Skeletal muscle satellite cell (primary cell): ENCODE results near the gene ENTPD6.

Experiments used
- H3K27me3 ChIP-seq: 2 replicates; pipeline ENCODE4 v1.7.0; 2013; ENCODE audit warnings: low read length; ENCODE audit not compliant: control insufficient read depth, insufficient read depth
- H3K36me3 ChIP-seq: 2 replicates; pipeline ENCODE4 v1.7.0; 2013; ENCODE audit warnings: mild to moderate bottlenecking, control low read depth, low read length; ENCODE audit not compliant: insufficient read depth
- H3K4me1 ChIP-seq: 2 replicates; pipeline ENCODE4 v1.7.0; 2013; ENCODE audit warnings: low read length; ENCODE audit not compliant: control insufficient read depth, insufficient read depth
- H3K4me2 ChIP-seq: 2 replicates; pipeline ENCODE4 v1.7.0; 2013; ENCODE audit warnings: mild to moderate bottlenecking, low read length
- H3K4me3 ChIP-seq: 2 replicates; pipeline ENCODE4 v1.7.0; 2013; ENCODE audit warnings: low read length
- H3K9ac ChIP-seq: 2 replicates; pipeline ENCODE4 v1.7.0; 2013; ENCODE audit warnings: mild to moderate bottlenecking, low read depth, low read length, moderate library complexity
- H3K9me3 ChIP-seq: replicated peaks from 2 replicates; pipeline ENCODE4 v1.7.0; 2013; ENCODE audit warnings: mild to moderate bottlenecking, control low read depth, low read length

The ENTPD6 gene

DNA sequence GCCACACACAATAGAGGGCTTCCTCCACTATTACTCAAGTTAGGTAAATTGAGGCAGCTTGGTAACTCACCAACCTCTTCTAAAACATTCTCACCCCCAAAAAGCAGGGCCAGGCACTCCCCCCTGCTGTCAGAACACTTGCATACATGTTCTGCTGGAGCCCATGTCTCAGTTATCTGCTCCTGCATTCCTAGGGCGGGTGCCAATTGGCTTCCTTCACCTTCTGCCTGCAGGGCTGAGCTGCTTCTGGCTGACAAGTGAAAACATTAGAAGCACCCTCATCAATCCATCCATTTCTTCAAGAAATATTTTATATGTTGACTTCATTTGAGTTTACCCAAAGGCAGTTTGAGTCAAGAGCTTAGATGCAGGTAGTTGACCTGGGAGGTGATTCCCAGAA lies 4.5 kb upstream of the ENTPD6 start:
- Histone ChIP-seq H3K9me3 (no peaks in the 10 kb centered on the region), H3K27me3 (peaks cover 30% of the 10 kb centered on the region), H3K36me3 (no peaks in the 10 kb centered on the region), H3K9ac (no peak overlapping the region), H3K4me3 (no peak overlapping the region), H3K4me2 (no peak overlapping the region), H3K4me1 (no peaks in the 10 kb centered on the region)

DNA sequence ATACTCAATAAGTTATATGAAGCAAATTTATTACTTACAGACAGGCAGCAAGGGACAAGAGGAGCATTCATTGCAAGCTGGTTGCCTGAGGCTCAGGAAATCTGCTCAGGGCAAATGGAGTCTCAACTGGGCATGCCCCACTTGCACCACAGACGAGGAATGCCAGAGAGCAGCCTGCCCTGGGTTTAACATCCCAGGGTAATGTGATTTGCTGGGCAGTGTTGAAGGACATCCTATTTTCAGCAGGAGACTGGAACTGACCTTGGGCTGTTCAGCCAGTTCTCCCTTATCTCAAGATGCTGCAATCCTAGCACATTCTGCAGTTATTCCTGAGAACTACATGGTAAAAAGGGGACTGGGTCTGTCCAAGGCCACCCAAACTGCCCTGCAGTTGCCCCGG lies 3.8 kb upstream of the ENTPD6 start:
- Histone ChIP-seq H3K4me1 (peaks cover 6% of the 10 kb centered on the region), H3K4me2 (no peak overlapping the region), H3K9ac (no peak overlapping the region), H3K27me3 (peaks cover 30% of the 10 kb centered on the region), H3K4me3 (no peak overlapping the region), H3K36me3 (no peaks in the 10 kb centered on the region), H3K9me3 (no peaks in the 10 kb centered on the region)

DNA sequence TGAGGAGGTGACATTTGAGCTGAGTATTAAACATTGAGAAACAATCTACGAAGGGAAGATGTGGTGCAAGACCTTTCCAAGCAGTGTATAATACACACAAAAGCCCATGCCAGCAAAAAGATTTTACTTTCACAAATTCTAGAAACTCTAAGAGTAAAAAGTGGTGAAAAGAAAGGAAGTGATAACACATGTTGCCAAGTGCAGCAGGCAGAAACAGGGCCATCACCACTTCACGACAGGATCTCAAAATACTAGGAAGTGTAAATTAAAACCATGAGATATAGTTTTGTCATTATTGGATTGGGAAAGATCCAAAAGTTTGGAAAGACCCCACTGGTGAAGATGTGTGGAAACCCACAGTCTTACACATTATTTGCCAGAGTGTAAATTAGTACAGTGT lies 1.7 kb upstream of the ENTPD6 start:
- no peak overlapping the region for H3K4me3 ChIP-seq
- H3K4me1 ChIP-seq = peaks cover 23% of the 10 kb centered on the region
- H3K9ac ChIP-seq = no peak overlapping the region
- no peaks in the 10 kb centered on the region for H3K36me3 ChIP-seq
- H3K4me2 ChIP-seq = no peak overlapping the region
- peaks cover 19% of the 10 kb centered on the region for H3K27me3 ChIP-seq
- no peaks in the 10 kb centered on the region for H3K9me3 ChIP-seq

DNA sequence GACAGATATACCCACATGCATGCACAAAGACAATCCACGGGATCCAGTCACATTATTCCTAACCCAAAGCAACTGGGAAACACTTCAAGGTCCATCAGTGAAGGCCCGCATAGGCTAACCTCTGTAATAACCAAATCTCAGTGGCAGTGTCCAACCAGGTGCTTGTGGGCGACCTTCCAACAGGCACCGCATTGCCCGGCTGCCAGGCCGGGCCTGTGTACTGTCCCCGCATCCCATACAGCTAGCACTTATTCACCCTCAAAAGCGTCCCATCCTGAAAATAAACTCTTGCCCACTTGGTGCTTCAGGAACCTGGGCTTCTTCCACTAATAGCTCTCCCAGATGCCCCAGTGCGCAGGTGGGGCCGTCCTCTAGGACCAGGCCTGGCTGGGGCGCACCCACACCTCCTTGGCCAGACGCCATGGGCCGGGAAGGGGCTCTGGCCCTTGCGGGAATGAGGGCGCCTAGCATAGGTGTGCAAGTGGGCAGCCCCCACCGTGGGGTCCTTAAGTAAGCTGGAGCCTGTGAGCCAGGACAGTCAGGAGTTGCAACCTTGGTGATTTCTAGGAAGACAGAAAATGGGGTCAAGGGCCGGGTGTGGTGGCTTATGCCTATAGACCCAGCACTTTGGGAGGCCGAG lies 1.1 kb upstream of the ENTPD6 start:
- Histone ChIP-seq H3K36me3 (no peaks in the 10 kb centered on the region), H3K4me1 (peaks cover 29% of the 10 kb centered on the region), H3K9me3 (no peaks in the 10 kb centered on the region), H3K4me2 (peak overlapping the region; percentile 99), H3K27me3 (peaks cover 19% of the 10 kb centered on the region), H3K9ac (no peak overlapping the region), H3K4me3 (no peak overlapping the region)

DNA sequence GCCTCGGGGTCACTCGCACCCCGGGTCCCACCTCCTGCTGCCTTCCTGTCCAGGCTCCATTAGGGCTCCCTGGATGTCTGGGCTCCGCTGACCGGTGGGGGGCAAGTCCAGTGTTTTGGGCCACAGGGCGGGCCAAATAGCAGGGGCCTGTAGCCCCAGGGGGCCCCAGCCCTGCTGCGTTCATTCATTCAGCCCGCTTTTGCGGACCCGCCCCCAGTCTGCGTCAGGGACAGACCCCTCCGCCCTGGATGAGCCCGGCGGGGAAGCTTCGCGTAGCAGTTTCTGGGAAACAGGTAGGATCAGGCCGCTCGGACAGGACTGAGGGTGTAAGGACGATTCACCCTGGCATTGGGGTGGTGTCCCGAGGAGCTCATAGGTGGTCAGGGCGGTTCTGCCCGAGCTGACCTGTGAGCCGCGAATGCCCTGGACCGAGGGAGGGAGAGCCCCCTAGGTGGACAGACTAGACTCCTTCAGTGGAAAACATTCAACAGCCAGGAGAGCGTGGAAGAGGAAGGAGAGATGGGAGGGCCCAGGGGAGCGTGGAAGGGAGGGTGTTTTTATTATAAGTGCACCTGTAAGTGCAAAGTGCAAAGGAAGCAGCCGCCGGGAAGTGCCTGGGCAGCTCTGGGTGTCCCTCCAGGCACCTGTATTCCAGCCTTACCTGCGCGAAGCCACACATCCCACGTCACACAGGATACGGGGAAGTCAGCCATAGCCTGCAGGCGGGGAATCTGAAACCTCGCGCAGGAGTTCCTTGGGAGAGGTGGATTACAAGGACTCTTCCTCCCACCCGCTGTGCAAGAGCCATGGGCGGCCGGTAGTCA lies 662 bp downstream of the ENTPD6 start:
- Histone ChIP-seq H3K9ac (peak overlapping the region; percentile 86), H3K4me3 (peak overlapping the region; percentile 82), H3K4me1 (peaks cover 42% of the 10 kb centered on the region), H3K9me3 (no peaks in the 10 kb centered on the region), H3K4me2 (peak overlapping the region; percentile 99), H3K27me3 (peaks cover 6% of the 10 kb centered on the region), H3K36me3 (no peaks in the 10 kb centered on the region)

DNA sequence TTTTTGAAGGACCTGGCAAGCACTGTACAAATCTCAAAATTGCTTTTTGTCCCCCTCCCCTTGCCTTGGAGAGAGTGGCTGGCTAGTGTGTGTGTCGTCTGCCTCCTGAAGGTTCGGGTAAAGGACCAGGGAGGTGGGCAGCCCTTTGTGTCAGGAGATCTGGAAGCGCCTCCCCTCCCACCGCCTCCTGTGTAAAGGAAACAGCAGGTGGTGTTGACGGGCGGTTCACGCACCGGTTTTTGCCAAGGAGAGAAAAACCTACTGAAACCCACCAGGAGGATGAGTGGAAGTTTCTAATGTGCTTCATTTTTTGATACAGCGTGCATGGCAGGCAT lies 1.2 kb downstream of the ENTPD6 start:
- Histone ChIP-seq H3K9ac (peak overlapping the region; percentile 86), H3K27me3 (peaks cover under 1% of the 10 kb centered on the region)

DNA sequence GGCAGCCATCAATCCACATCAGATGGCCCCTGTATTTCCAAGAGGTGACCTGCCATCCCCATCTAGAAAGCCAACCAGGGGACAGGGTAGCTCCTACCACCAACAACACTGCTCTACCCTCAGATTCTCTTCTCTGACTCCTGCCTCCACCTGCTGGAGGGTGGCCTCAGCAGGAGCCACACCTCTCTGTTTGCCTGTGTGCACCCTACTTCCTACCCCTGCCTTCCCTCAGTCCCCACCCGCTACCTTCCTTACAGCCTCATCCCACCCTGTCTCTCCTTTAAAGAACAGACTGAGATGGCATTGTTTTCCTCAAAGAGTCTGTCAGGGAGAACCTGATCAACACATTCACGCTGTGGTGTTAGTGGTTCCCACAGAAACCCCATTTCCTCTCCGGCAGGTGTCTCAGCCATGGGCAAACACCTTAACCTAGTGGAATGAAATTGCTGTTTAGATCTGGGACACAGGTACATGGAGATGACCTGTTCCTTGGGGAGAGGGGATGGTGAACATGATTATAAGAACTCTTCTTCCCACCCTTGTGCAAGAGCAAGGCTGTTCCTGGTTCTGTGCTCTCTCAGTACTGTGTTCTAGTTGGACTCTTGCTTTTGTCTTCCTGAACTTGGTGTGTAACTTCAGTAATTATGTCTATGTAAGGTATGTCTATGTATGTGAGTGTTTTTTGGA lies 1.8 kb downstream of the ENTPD6 start:
- peaks cover 42% of the 10 kb centered on the region for H3K4me1 ChIP-seq
- H3K4me2 ChIP-seq = peak overlapping the region; percentile 99
- H3K36me3 ChIP-seq = no peaks in the 10 kb centered on the region
- H3K9ac ChIP-seq = no peak overlapping the region
- H3K27me3 ChIP-seq = no peaks in the 10 kb centered on the region
- H3K9me3 ChIP-seq = no peaks in the 10 kb centered on the region
- H3K4me3 ChIP-seq = peak overlapping the region; percentile 82

More for the DNA sequence above, 1.2 kb downstream of the ENTPD6 start:
- peak overlapping the region; percentile 99 for H3K4me2 ChIP-seq
- H3K9me3 ChIP-seq = no peaks in the 10 kb centered on the region
- H3K4me1 ChIP-seq = peaks cover 42% of the 10 kb centered on the region
- peak overlapping the region; percentile 82 for H3K4me3 ChIP-seq
- no peaks in the 10 kb centered on the region for H3K36me3 ChIP-seq

DNA sequence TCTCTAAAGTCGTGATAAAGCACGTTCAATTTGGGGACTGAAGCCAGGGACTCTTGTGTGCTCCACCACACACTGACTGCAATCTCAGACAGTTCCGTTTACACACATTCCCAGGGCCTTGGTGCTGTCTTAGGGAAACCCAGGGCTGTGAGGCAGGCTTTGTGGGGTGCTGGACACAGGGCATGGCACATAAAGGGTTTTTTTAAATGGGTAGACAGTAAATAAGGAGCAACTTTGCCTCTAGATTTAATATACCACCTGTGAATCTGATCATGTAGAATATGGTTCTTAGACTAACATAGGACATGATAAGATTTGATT lies 2.3 kb downstream of the ENTPD6 start:
- Histone ChIP-seq H3K9ac (no peak overlapping the region), H3K36me3 (no peaks in the 10 kb centered on the region), H3K9me3 (no peaks in the 10 kb centered on the region), H3K4me2 (peak overlapping the region; percentile 99), H3K4me1 (peaks cover 42% of the 10 kb centered on the region), H3K27me3 (no peaks in the 10 kb centered on the region), H3K4me3 (no peak overlapping the region)

DNA sequence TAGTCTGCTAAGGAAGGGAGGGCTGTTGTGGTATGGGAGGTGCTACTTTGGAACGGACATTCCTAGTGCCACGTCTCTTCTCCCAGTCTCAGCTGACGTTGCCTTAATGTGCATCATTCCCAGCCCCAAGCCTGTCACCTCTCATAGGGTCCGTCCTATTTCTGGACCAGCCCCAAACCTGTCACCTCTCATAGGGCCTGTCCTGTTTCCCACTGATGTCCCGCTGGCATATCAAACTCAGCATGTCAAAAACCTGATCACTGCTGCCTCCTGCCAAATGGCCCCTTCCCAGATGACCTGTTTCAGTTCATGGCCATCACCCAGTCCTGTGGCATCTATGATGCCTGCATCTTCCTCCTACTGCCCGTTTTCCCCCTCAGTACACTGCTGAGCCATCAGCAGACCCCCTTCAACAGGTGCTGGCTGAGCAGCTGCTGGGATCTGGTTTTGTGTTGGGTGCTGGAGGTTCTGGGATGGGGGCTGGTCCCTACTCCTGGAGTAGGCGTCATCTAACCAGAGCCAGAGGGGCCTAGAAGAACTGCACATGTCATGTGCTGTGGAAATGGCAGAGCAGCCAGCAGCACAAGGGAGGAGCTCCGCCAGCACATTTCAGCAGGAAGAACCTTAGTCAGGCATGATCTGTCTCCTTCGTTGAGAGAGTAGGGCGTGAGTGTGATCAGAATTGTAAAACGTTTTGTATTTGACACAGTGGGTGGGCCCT lies 3.3 kb downstream of the ENTPD6 start:
- H3K9me3 ChIP-seq = no peaks in the 10 kb centered on the region
- no peak overlapping the region for H3K9ac ChIP-seq
- H3K36me3 ChIP-seq = no peaks in the 10 kb centered on the region
- H3K27me3 ChIP-seq = no peaks in the 10 kb centered on the region
- no peak overlapping the region for H3K4me3 ChIP-seq
- peak overlapping the region; percentile 38 for H3K4me2 ChIP-seq
- H3K4me1 ChIP-seq = peaks cover 42% of the 10 kb centered on the region

DNA sequence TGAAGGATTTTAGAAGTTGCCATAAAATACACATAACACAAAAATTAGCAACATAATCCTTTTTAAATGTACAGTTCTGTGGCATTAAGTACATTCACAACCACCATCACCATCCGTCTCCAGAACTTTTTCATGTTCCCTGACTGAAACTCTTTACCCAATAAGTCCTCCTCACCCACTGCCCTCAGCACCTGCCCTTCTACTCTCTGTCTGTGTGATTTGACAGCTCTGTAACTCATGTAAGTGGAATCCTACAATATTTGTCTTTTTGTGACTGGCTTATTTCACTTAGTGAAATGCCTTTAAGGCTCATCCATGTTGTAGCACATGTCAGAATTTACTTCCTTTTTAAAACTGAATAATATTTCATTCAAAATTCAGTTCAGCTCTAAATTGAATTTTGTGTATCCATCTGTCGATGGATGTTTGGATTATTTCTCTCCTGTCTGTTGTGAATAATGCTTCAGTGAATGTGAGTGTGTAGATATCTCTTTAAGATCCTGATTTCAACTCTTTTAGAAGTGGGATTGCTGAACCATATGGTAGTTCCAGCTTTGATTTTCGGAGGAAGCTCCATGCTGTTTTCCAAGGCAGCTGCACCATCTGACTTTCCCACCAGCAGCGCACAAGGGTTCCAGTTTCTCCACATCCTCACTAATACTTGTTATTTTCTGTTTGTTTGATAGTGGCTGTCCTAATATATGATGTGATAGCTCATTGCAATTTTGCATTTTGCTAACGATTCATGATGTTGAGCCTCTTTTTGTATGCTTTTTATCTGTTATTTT lies 4.2 kb downstream of the ENTPD6 start:
- H3K9ac ChIP-seq = no peak overlapping the region
- no peaks in the 10 kb centered on the region for H3K9me3 ChIP-seq
- H3K4me1 ChIP-seq = peaks cover 42% of the 10 kb centered on the region
- no peaks in the 10 kb centered on the region for H3K36me3 ChIP-seq
- no peaks in the 10 kb centered on the region for H3K27me3 ChIP-seq
- no peak overlapping the region for H3K4me3 ChIP-seq
- H3K4me2 ChIP-seq = peak overlapping the region; percentile 38

DNA sequence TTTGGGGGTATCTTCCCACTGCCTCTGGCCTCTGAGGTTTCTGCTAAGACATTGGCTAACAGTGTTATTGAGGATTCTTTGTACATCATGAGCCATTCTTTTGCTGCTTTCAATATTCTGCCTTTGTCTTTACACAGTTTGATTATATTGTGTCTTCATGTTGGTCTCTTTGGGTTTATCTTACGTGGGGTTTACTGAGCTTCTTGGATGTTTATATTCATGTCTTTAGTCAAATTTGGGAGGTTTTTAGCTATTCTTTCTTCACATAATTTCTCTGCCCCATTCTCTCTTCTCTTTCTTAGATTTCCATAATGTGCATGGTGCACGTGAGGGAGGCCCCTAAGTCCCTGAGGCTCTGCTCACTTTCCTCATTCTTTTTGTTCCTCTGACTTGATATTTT lies 7.6 kb downstream of the ENTPD6 start:
- no peak overlapping the region for H3K4me3 ChIP-seq

More for the DNA sequence above, 7.6 kb downstream of the ENTPD6 start:
- Histone ChIP-seq H3K36me3 (peaks cover 6% of the 10 kb centered on the region), H3K4me1 (peaks cover 24% of the 10 kb centered on the region), H3K9me3 (no peaks in the 10 kb centered on the region), H3K4me2 (no peak overlapping the region), H3K9ac (no peak overlapping the region), H3K27me3 (no peaks in the 10 kb centered on the region)
